Ectodermal cell (in vitro differentiated cells): Measurements from ENCODE around the gene KIAA0586.
"Not testable (repeated sequence)": the region's sequence is repeated elsewhere in the genome, so short reads cannot be mapped to it uniquely, and the experiment has no call there.

Experiments
- H3K27ac ChIP-seq: 2 replicates; pipeline ENCODE4 v1.7.0; 2013; ENCODE audit warnings: mild to moderate bottlenecking, low read depth, low read length; ENCODE audit not compliant: insufficient read depth, poor library complexity, severe bottlenecking
- H3K27me3 ChIP-seq: 2 replicates; pipeline ENCODE4 v1.7.0; 2013; ENCODE audit warnings: mild to moderate bottlenecking, low read length; ENCODE audit not compliant: insufficient read depth, control insufficient read depth, poor library complexity, severe bottlenecking
- H3K36me3 ChIP-seq: one replicate; pipeline ENCODE4 v1.7.0; 2013; ENCODE audit warnings: low read length; ENCODE audit not compliant: control insufficient read depth, insufficient read depth
- H3K4me1 ChIP-seq: one replicate; pipeline ENCODE4 v1.7.0; 2013; ENCODE audit warnings: low read length; ENCODE audit not compliant: control insufficient read depth, insufficient read depth
- H3K4me3 ChIP-seq: 2 replicates; pipeline ENCODE4 v1.7.0; 2013; ENCODE audit warnings: low read depth, low read length, control low read depth; ENCODE audit not compliant: insufficient read depth
- H3K9me3 ChIP-seq: 2 replicates; pipeline ENCODE4 v1.7.0; 2013; ENCODE audit warnings: mild to moderate bottlenecking, low read length, moderate library complexity; ENCODE audit not compliant: control insufficient read depth
- WGBS, 2 experiments: methylation state at CpG; one replicate each; pipeline ENCODE4 v1.1.7; 2013; ENCODE audit warnings: missing lambda C conversion rate in 2 of 2; 5-methylcytosine and 5-hydroxymethylcytosine counted together

KIAA0586 gene

GRCh38 chr14:58463147-58463546 is 35.6 kb downstream of the KIAA0586 start:
- Histone ChIP-seq H3K36me3 (peaks cover 15% of the 10 kb centered on the region), H3K4me1 (no peaks in the 10 kb centered on the region), H3K9me3 (no peaks in the 10 kb centered on the region), H3K4me3 (no peak overlapping the region), H3K27ac (no peak overlapping the region), H3K27me3 (no peaks in the 10 kb centered on the region)
- 97% methylated on average over 2 of the region's 2 CpGs for WGBS, 2 experiments

DNA sequence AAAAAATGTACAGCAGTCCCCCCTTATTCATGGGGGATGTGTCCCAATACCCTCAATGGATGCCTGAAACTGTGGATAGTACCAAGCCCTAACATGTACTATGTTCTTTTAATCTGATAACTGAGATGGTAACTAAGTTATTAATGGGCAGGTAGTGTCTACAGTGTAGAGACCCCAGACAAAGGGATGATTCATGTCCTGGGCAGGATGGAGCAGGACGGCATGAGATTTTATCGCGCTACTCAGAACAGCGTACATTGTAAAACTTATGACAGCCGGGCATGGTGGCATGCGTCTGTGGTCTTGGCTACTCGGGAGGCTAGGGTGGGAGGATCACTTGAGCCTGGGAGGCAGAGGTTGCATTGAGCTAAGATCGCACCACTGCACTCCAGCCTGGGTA is 37.1 kb downstream of the KIAA0586 start:
- H3K36me3 ChIP-seq, result peaks cover 25% of the 10 kb centered on the region
- no peaks in the 10 kb centered on the region for H3K27me3 ChIP-seq
- no peak overlapping the region for H3K27ac ChIP-seq
- H3K4me3 ChIP-seq, result no peak overlapping the region
- no peaks in the 10 kb centered on the region for H3K4me1 ChIP-seq
- H3K9me3 ChIP-seq, result no peaks in the 10 kb centered on the region
- WGBS, 2 experiments, result 95 to 96% methylated on average over 7 to 8 of the region's 8 CpGs

- Histone ChIP-seq H3K9me3 (no peaks in the 10 kb centered on the region), H3K4me3 (no peak overlapping the region), H3K36me3 (peaks cover 25% of the 10 kb centered on the region), H3K4me1 (no peaks in the 10 kb centered on the region), H3K27ac (no peak overlapping the region), H3K27me3 (no peaks in the 10 kb centered on the region)
- WGBS, 2 experiments, result 95 to 100% methylated on average over 1 to 2 of the region's 2 CpGs
Measured at GRCh38 chr14:58465421-58465820, 37.9 kb downstream of the KIAA0586 start.

DNA sequence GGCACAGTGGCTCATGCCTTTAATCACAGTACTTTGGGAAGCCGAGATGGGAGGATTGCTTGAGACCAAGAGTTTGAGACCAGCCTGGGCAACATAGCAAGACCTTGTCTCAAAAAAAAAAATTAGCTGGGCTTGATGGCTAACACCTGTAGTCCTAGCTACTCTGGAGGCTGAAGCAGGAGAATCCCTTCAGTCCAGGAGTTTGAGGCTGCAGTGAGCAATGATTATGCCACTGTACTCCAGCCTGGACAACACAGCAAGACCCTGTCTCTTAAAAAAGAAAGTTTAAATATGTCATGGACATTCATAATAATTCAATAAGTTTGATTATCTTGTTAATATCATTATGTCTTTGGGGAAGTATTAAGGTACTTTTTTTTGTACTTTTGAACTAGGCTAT is 38.9 kb downstream of the KIAA0586 start:
- peaks cover 28% of the 10 kb centered on the region for H3K36me3 ChIP-seq
- WGBS, 2 experiments, result 89 to 98% methylated on average over 1 of the region's 1 CpG

GRCh38 chr14:58467575-58467974 is 40.1 kb downstream of the KIAA0586 start:
- Histone ChIP-seq H3K36me3 (peaks cover 27% of the 10 kb centered on the region), H3K9me3 (no peaks in the 10 kb centered on the region), H3K4me1 (no peaks in the 10 kb centered on the region), H3K27ac (no peak overlapping the region), H3K27me3 (no peaks in the 10 kb centered on the region), H3K4me3 (no peak overlapping the region)
- WGBS, 2 experiments, result 90 to 95% methylated on average over 1 to 2 of the region's 2 CpGs

More for the DNA sequence above, 38.9 kb downstream of the KIAA0586 start:
- H3K9me3 ChIP-seq, result no peaks in the 10 kb centered on the region
- H3K4me1 ChIP-seq, result no peaks in the 10 kb centered on the region
- no peak overlapping the region for H3K4me3 ChIP-seq
- no peak overlapping the region for H3K27ac ChIP-seq
- no peaks in the 10 kb centered on the region for H3K27me3 ChIP-seq

DNA sequence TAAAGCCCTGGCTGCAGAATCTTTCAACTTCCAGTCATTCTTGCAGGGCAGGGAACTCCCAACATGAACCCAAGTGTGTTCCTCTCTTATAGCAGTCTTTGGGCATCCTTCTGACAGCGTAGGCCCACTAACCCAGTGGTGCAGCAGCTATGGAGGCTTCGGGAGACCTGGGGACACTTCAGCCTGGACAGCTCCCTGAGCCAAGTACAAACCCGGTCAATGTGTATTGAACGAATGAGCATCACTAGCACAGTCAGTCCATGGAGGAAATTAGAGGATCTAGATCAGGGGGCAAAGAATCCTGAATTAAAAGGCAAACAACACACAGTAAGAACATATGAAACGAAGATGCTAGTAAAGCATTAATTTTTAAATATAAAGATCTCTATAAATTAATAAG is 41.8 kb downstream of the KIAA0586 start:
- 92 to 98% methylated on average over 4 of the region's 5 CpGs for WGBS, 2 experiments
- Histone ChIP-seq H3K9me3 (no peaks in the 10 kb centered on the region), H3K27ac (no peak overlapping the region), H3K4me1 (no peaks in the 10 kb centered on the region), H3K27me3 (no peaks in the 10 kb centered on the region), H3K4me3 (no peak overlapping the region), H3K36me3 (peaks cover 27% of the 10 kb centered on the region)

GRCh38 chr14:58476320-58476719 is 48.8 kb downstream of the KIAA0586 start:
- Histone ChIP-seq H3K4me3 (no peak overlapping the region), H3K27me3 (no peaks in the 10 kb centered on the region), H3K4me1 (no peaks in the 10 kb centered on the region), H3K36me3 (peaks cover 11% of the 10 kb centered on the region), H3K9me3 (no peaks in the 10 kb centered on the region), H3K27ac (no peak overlapping the region)
- 100% methylated on average over 1 of the region's 1 CpG for WGBS, 2 experiments

DNA sequence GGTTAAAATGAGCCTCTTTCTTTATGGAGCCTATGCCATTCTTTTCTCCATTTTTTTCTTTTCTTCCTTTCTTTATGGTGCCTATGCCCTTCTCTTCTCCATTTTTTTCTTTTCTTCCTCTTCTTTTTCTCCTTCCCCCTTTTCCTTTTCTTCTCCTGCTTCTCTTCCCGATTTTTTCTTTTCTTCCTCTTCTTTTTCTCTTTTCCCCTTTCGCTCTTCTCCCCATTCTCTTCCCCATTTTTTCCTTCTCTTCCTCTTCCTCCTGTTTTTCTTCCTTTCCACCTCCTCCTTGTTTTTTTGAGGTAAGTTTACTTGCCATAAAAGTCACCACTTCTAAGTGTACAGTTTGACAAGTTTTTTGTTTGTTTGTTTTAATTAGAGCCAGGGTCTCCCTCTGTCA is 50.1 kb downstream of the KIAA0586 start:
- 91 to 95% methylated on average over 2 of the region's 2 CpGs for WGBS, 2 experiments
- Histone ChIP-seq H3K36me3 (peaks cover 8% of the 10 kb centered on the region), H3K4me1 (no peaks in the 10 kb centered on the region), H3K9me3 (no peaks in the 10 kb centered on the region), H3K27ac (no peak overlapping the region), H3K4me3 (no peak overlapping the region), H3K27me3 (no peaks in the 10 kb centered on the region)

GRCh38 chr14:58478329-58478728 is 50.8 kb downstream of the KIAA0586 start:
- H3K4me3 ChIP-seq, H3K27me3 ChIP-seq, H3K9me3 ChIP-seq, H3K4me1 ChIP-seq, H3K27ac ChIP-seq: not testable (repeated sequence)
- peaks cover 11% of the 10 kb centered on the region for H3K36me3 ChIP-seq
- WGBS, 2 experiments, result 91 to 92% methylated on average over 5 of the region's 5 CpGs

DNA sequence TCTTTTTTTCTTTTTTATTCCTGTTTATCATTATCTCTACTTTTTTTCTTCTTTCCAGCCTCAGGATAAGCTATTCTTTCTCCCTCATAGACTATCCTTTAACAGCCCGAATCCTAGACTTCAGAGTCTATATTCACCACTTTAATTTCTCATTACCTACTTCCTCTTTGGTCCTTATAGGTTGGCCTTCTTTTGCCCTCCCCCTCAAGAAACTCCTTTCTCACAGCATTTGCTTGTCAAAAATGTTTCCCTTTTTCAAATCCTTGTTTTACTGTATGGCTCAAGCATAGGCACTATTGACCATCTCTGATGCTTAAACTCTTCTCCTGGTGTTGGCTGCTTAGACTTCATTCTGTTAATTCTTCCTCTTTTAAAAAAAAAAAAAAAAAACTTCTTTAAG is 52.5 kb downstream of the KIAA0586 start:
- no peaks in the 10 kb centered on the region for H3K9me3 ChIP-seq
- H3K36me3 ChIP-seq, result peaks cover 4% of the 10 kb centered on the region
- no peak overlapping the region for H3K4me3 ChIP-seq
- no peaks in the 10 kb centered on the region for H3K27me3 ChIP-seq
- H3K27ac ChIP-seq, result no peak overlapping the region
- H3K4me1 ChIP-seq, result no peaks in the 10 kb centered on the region
- 95 to 96% methylated on average over 1 of the region's 1 CpG for WGBS, 2 experiments

DNA sequence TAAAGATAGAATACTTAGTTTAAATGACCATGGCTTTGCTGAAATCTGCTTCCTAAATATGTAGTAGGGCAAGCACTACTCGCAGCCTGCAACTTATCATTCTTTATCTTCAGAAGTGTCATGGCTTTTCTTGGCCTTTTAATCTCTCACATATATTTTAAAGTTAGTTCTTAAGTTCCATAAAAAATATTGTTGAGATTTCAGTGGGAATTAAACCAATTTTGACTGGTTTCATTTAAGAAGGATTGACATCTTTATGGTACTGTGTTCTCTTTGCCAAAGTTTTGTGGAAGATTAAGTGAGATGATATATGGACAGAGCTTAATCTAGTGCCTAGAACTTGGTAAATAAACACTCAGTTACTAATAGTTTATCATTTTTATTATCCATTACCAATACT is 56.7 kb downstream of the KIAA0586 start:
- Histone ChIP-seq H3K27me3 (no peaks in the 10 kb centered on the region), H3K4me3 (no peak overlapping the region), H3K27ac (no peak overlapping the region), H3K9me3 (no peaks in the 10 kb centered on the region), H3K36me3 (peaks cover 15% of the 10 kb centered on the region), H3K4me1 (no peaks in the 10 kb centered on the region)
- 82 to 100% methylated on average over 1 of the region's 1 CpG for WGBS, 2 experiments
